Dendritic cell treated with granulocyte-macrophage colony-stimulating factor and Interleukin-4, amounts not matched to agents 40 ng/mL and 50 ng/mL, for 4 days (primary cell): ENCODE data around the gene BMERB1.
A peak's percentile ranks its signal among the peaks of the same experiment; 100 is the strongest.

Experiments used
- H3K27ac Mint-ChIP-seq: one replicate; pipeline ENCODE4 v1.8.0; 2022; ENCODE audit warnings: mild to moderate bottlenecking, mixed read lengths
- H3K27me3 Mint-ChIP-seq: one replicate; pipeline ENCODE4 v1.8.0; 2022; ENCODE audit warnings: mild to moderate bottlenecking, mixed read lengths
- H3K36me3 Mint-ChIP-seq: one replicate; pipeline ENCODE4 v1.8.0; 2022; ENCODE audit warnings: low read depth, mixed read lengths
- H3K4me1 Mint-ChIP-seq: one replicate; pipeline ENCODE4 v1.8.0; 2022; ENCODE audit warnings: low read depth, mixed read lengths
- H3K4me3 Mint-ChIP-seq: one replicate; pipeline ENCODE4 v1.8.0; 2022; ENCODE audit warnings: mild to moderate bottlenecking, moderate library complexity, mixed read lengths
- H3K9me3 Mint-ChIP-seq: one replicate; pipeline ENCODE4 v1.8.0; 2022; ENCODE audit warnings: mixed read lengths
- intact Hi-C: fragments of 100-400 bp; cut with micrococcal nuclease; formaldehyde crosslinking; loops from one replicate; pipeline ENCODE4 v1.15.0; 2022

BMERB1 gene

GRCh38 chr16:15620611-15621195 lies 186.3 kb downstream of the BMERB1 start:
- Mint-ChIP-seq H3K4me1 (peaks cover 8% of the 10 kb centered on the region), H3K4me3 (no peak overlapping the region), H3K27me3 (no peaks in the 10 kb centered on the region), H3K36me3 (peaks cover 100% of the 10 kb centered on the region), H3K27ac (no peak overlapping the region), H3K9me3 (no peaks in the 10 kb centered on the region)
- intact Hi-C loops, result loop anchor here (10.0 kb wide), 1 partner anchor 196 kb away; no protein-coding TSS in a partner anchor

GRCh38 chr16:15621456-15621855 lies 187.1 kb downstream of the BMERB1 start:
- peaks cover 100% of the 10 kb centered on the region for H3K36me3 Mint-ChIP-seq
- no peaks in the 10 kb centered on the region for H3K27me3 Mint-ChIP-seq
- intact Hi-C loops, result loop anchor here (10.0 kb wide), 1 partner anchor 197 kb away; no protein-coding TSS in a partner anchor
- H3K4me1 Mint-ChIP-seq, result peaks cover 8% of the 10 kb centered on the region
- H3K4me3 Mint-ChIP-seq, result no peak overlapping the region
- no peak overlapping the region for H3K27ac Mint-ChIP-seq
- H3K9me3 Mint-ChIP-seq, result no peaks in the 10 kb centered on the region

- no peak overlapping the region for H3K27ac Mint-ChIP-seq
- intact Hi-C loops, result loop anchor here (10.0 kb wide), 1 partner anchor 197 kb away; no protein-coding TSS in a partner anchor
- no peaks in the 10 kb centered on the region for H3K27me3 Mint-ChIP-seq
- no peak overlapping the region for H3K4me3 Mint-ChIP-seq
- H3K4me1 Mint-ChIP-seq, result peaks cover 8% of the 10 kb centered on the region
- H3K36me3 Mint-ChIP-seq, result peaks cover 100% of the 10 kb centered on the region
- H3K9me3 Mint-ChIP-seq, result no peaks in the 10 kb centered on the region
These were observed 187.5 kb downstream of the BMERB1 start for GRCh38 chr16:15621889-15622288.

GRCh38 chr16:15631730-15632409 lies 197.5 kb downstream of the BMERB1 start:
- intact Hi-C loops, result no loop called here
- H3K4me3 Mint-ChIP-seq, result no peak overlapping the region
- H3K9me3 Mint-ChIP-seq, result no peaks in the 10 kb centered on the region
- peaks cover 100% of the 10 kb centered on the region for H3K36me3 Mint-ChIP-seq
- H3K27ac Mint-ChIP-seq, result no peak overlapping the region
- peaks cover 17% of the 10 kb centered on the region for H3K4me1 Mint-ChIP-seq
- no peaks in the 10 kb centered on the region for H3K27me3 Mint-ChIP-seq

- H3K4me3 Mint-ChIP-seq, result no peak overlapping the region
- H3K27ac Mint-ChIP-seq, result peak overlapping the region; percentile 84
- intact Hi-C loops, result no loop called here
- no peaks in the 10 kb centered on the region for H3K27me3 Mint-ChIP-seq
- peaks cover 95% of the 10 kb centered on the region for H3K36me3 Mint-ChIP-seq
- no peaks in the 10 kb centered on the region for H3K9me3 Mint-ChIP-seq
- H3K4me1 Mint-ChIP-seq, result peaks cover 52% of the 10 kb centered on the region
These were observed 201.5 kb downstream of the BMERB1 start for GRCh38 chr16:15635926-15636325.

- no peaks in the 10 kb centered on the region for H3K9me3 Mint-ChIP-seq
- peak overlapping the region; percentile 84 for H3K27ac Mint-ChIP-seq
- no peaks in the 10 kb centered on the region for H3K27me3 Mint-ChIP-seq
- intact Hi-C loops, result no loop called here
- no peak overlapping the region for H3K4me3 Mint-ChIP-seq
- H3K4me1 Mint-ChIP-seq, result peaks cover 57% of the 10 kb centered on the region
- H3K36me3 Mint-ChIP-seq, result peaks cover 90% of the 10 kb centered on the region
These were observed 202.0 kb downstream of the BMERB1 start for GRCh38 chr16:15636392-15636873.
